Measurements from ENCODE around the gene CLDND2.

The CLDND2 gene

DNA sequence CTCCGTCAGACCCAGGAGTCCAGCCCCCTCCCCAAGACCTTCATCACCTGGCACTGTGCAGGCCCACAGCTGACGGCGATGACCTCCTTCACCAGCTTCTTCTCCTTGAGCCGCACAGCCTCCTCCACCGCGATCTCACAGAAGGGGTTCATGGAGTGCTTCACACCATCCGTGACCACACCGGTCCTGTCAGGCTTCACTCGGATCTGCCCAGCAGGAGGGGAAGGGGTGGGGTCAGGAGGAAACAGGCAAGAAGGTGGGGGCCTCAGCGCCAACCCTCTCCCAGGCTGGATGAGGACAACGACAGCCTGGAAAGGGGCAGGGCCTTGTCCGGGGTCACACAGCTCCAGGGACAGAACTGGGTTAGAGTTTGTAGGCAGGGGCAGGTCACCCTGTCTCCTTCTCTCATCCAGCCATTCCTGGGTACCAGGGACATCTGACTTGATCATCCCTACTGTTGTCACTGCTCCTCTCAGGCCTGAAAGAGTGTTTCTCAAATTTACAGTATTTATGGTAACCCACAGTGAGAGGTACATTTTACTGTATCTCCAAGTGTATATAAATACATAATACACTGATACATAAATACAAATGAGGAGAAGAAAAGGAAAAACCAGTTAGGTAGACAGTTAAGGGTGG, 14.6 kb downstream of the CLDND2 start:
- Mint-ChIP-seq H3K4me1 (peaks cover 5% of the 10 kb centered on the region), H3K4me3 (no peak overlapping the region), H3K27me3 (no peaks in the 10 kb centered on the region), H3K9me3 (no peaks in the 10 kb centered on the region), H3K36me3 (peaks cover 27% of the 10 kb centered on the region), H3K27ac (no peak overlapping the region)
- ATAC-seq (ENCODE audit: low read depth): no peak
- DNase-seq (ENCODE audit: low spot score in 2 of 2): no peak

GRCh38 chr19:51352783-51353360, 15.9 kb downstream of the CLDND2 start:
- peaks cover 5% of the 10 kb centered on the region for H3K4me1 Mint-ChIP-seq

GRCh38 chr19:51351266-51351990, 17.4 kb downstream of the CLDND2 start:
- Mint-ChIP-seq H3K4me3 (no peak overlapping the region), H3K36me3 (peaks cover 29% of the 10 kb centered on the region), H3K27ac (no peak overlapping the region), H3K4me1 (peaks cover 6% of the 10 kb centered on the region), H3K27me3 (no peaks in the 10 kb centered on the region), H3K9me3 (no peaks in the 10 kb centered on the region)
- DNase-seq (ENCODE audit: low spot score in 2 of 2): no peak
- no peak for ATAC-seq (ENCODE audit: low read depth)

More at GRCh38 chr19:51352783-51353360, 15.9 kb downstream of the CLDND2 start:
- H3K27ac Mint-ChIP-seq: no peak overlapping the region
- H3K36me3 Mint-ChIP-seq: peaks cover 27% of the 10 kb centered on the region
- DNase-seq (ENCODE audit: low spot score in 2 of 2) (no peak), ATAC-seq (ENCODE audit: low read depth) (no peak)
- H3K4me3 Mint-ChIP-seq: no peak overlapping the region
- H3K9me3 Mint-ChIP-seq: no peaks in the 10 kb centered on the region
- H3K27me3 Mint-ChIP-seq: no peaks in the 10 kb centered on the region

- Mint-ChIP-seq H3K36me3 (peaks cover 21% of the 10 kb centered on the region), H3K4me3 (no peak overlapping the region), H3K4me1 (peaks cover 27% of the 10 kb centered on the region), H3K27me3 (no peaks in the 10 kb centered on the region), H3K9me3 (no peaks in the 10 kb centered on the region), H3K27ac (peak overlapping the region; percentile 1)
- no peak for ATAC-seq (ENCODE audit: low read depth)
- no peak for DNase-seq (ENCODE audit: low spot score in 2 of 2)
Measured at GRCh38 chr19:51347209-51347928, 21.4 kb downstream of the CLDND2 start.

- DNase-seq (ENCODE audit: low spot score in 2 of 2): no peak
- Mint-ChIP-seq H3K27ac (no peak overlapping the region), H3K4me3 (no peak overlapping the region), H3K36me3 (peaks cover 15% of the 10 kb centered on the region), H3K27me3 (no peaks in the 10 kb centered on the region), H3K9me3 (no peaks in the 10 kb centered on the region), H3K4me1 (peaks cover 29% of the 10 kb centered on the region)
- no peak for ATAC-seq (ENCODE audit: low read depth)
Measured at GRCh38 chr19:51346742-51347141, 22.1 kb downstream of the CLDND2 start.

GRCh38 chr19:51345076-51345620, 23.7 kb downstream of the CLDND2 start:
- Mint-ChIP-seq H3K4me1 (peaks cover 32% of the 10 kb centered on the region), H3K4me3 (peak overlapping the region; percentile 79), H3K27ac (peak overlapping the region; percentile 94), H3K36me3 (peaks cover 9% of the 10 kb centered on the region), H3K27me3 (no peaks in the 10 kb centered on the region), H3K9me3 (no peaks in the 10 kb centered on the region)
- no peak for DNase-seq (ENCODE audit: low spot score in 2 of 2)
- ATAC-seq (ENCODE audit: low read depth): no peak

DNA sequence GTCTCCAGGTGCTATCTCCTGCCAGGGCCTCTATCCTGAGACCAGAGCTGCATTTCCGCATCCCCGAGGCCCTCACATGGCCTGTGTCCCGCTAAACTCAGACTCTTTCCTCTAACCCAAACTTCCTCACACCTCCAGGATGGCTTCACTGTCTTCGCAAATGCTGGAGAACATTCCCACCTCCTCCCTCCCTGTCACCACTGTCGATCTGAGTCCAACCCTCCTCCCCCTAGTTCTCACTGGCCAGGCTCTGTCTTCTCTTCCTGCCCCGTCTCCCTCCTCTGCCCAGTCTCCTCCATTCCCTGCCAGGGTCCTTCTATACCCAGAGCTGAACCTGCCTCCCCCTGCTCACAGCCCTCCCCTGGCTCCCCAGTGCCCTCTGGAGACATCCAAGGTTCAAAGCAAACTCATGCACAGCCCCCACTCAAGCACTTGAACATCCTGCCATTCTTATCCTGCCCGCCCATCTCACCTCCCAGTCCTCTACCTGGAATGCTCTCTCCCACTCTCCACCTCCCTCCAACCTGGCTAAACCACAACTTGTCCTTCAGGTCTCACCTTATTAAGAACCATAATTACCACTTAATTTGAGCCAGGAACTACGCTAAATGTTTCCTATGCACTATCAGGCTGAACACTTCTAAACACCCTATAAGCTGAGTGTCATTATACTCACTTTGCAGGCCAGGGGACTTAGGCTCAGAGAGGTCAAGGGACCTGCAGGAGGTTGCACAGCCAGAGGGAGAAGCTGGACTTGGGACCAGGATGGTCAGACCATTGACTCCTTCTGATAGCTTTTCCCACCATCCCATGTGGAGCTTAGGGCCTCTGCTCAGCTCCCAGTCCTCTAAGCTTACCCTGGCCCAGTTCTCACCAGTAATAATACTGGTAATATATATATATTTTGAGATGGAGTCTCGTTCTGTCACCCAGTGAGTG, 25.9 kb downstream of the CLDND2 start:
- H3K9me3 Mint-ChIP-seq: no peaks in the 10 kb centered on the region

DNA sequence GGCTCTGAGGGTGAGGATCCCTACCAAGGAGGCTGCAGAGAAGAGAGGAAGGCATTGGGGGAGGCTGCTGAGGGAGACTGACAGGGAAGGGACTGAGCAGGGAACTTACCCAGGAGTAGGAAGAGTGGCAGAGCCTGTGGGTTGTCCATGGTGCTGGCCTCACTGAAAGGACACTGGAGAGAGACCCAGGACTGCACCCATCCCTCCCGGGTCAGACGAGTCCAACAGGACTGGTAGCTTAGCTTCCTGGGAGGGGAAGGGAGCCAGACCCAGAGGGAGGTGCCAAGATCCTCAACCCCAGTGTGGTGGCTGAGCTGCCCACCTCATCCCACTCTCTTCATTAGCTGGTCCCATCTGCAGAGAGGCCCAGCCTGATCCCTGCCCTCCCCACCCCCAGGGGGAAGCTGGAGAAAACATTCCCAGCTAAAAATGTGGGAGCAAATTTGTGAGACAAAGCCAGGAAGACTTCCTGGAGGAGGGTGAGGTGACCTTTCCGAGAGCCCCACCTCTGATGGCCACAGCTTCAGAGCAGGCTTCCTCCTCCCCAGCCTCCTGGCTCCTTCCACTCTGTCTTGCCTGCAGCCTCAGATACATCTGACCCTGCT, 26.7 kb downstream of the CLDND2 start, which contains the start of gene VSIG10L:
Gene VSIG10L (minus strand): TSS at position 164 of the 605 bp plus-strand sequence. CDS start 15 bp downstream, at position 149.
- peak within 1 kb of the TSS; percentile 98 for H3K4me3 Mint-ChIP-seq
- DNase-seq (ENCODE audit: low spot score in 2 of 2) (no peak), ATAC-seq (ENCODE audit: low read depth) (no peak)
- H3K4me1 Mint-ChIP-seq: peaks cover 39% of the 10 kb centered on the region
- H3K27ac Mint-ChIP-seq: peak within 1 kb of the TSS; percentile 63
- peaks cover 3% of the 10 kb centered on the region for H3K36me3 Mint-ChIP-seq
- H3K9me3 Mint-ChIP-seq: no peaks in the 10 kb centered on the region
- H3K27me3 Mint-ChIP-seq: no peaks in the 10 kb centered on the region

More for the DNA sequence above, 25.9 kb downstream of the CLDND2 start:
- ATAC-seq (ENCODE audit: low read depth) (no peak), DNase-seq (ENCODE audit: low spot score in 2 of 2) (no peak)
- peaks cover 6% of the 10 kb centered on the region for H3K36me3 Mint-ChIP-seq
- H3K4me1 Mint-ChIP-seq: peaks cover 42% of the 10 kb centered on the region
- H3K27ac Mint-ChIP-seq: peak overlapping the region; percentile 63
- H3K4me3 Mint-ChIP-seq: peak overlapping the region; percentile 2
- H3K27me3 Mint-ChIP-seq: no peaks in the 10 kb centered on the region

- H3K36me3 Mint-ChIP-seq: peaks cover 2% of the 10 kb centered on the region
- peak overlapping the region; percentile 53 for H3K27ac Mint-ChIP-seq
- DNase-seq (ENCODE audit: low spot score in 2 of 2): no peak
- ATAC-seq (ENCODE audit: low read depth): no peak
- peaks cover 39% of the 10 kb centered on the region for H3K4me1 Mint-ChIP-seq
- no peaks in the 10 kb centered on the region for H3K27me3 Mint-ChIP-seq
- no peaks in the 10 kb centered on the region for H3K9me3 Mint-ChIP-seq
- H3K4me3 Mint-ChIP-seq: peak overlapping the region; percentile 98
Measured at GRCh38 chr19:51341066-51341465, 27.7 kb downstream of the CLDND2 start.

DNA sequence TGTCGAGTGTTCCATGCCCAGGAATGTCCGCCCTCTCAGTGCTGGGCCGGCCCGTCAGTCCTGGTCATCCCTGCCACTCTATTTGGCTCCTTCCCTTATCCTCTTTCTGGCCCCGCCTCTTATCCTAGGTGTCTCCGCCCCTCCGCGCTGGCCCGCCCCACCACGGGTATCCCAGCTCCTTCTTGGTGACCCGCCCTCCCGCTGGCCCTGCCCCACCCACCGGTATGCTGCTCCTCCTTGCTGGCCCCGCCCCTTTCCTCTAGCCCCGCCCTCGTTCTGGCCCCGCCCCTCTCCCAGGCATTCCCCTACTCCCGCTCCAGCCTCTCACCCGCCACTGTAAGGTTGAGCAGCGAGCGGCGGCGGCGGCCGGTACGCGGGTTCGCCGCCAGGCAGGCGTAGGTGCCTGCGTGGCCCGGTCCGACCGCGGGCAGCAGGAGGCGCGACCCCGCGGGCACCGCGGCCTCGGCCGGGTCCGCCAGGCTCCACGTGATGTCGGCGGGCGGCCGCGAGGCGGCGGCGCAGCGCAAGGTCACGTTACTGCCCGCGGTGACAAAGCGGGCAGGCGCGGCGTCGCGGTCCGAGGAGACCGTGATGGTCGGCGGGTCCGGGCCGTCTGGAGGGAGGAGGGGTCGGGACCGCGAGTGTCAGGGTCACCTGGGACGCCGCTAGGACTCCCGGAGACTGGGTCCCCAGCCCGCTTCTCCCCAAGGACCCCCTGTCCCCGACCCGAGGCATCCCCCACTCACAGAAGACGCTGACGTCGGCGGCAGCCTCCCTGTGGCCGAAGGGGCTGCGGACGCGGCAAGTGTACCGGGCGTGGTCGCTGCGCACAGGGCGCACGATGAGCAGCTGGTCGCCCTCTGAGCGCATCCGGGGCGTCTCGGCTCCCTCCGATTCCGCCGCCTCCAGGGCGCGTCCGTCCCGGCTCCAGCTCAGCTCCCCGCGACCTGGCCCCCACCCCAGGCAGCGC, 28.8 kb downstream of the CLDND2 start:
- peak overlapping the region; percentile 53 for H3K27ac Mint-ChIP-seq
- no peaks in the 10 kb centered on the region for H3K9me3 Mint-ChIP-seq
- peak; percentile 68 for ATAC-seq (ENCODE audit: low read depth)
- peaks cover 2% of the 10 kb centered on the region for H3K36me3 Mint-ChIP-seq
- no peaks in the 10 kb centered on the region for H3K27me3 Mint-ChIP-seq
- H3K4me1 Mint-ChIP-seq: peaks cover 33% of the 10 kb centered on the region
- DNase-seq (ENCODE audit: low spot score in 2 of 2): peak; percentile 80 to 87
- H3K4me3 Mint-ChIP-seq: peak overlapping the region; percentile 98

DNA sequence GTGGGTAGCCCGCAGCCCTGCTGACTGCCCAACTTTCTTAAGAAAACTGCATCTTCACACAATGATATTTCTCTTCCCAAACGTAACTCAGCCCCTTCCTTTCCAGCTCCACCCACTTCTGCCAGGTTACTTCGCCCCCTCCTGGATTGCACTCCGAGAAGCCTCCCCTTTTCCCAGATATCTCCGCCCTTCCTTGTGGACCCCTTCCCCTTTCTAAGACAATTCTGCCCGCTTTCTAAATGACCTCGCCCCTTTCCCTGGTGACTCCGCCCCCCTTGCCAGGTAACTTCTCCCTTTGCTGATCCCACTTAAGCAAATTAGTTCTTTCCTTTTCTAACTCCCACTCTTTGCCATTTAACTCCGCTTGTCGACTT, 29.5 kb downstream of the CLDND2 start:
- peak overlapping the region; percentile 98 for H3K4me3 Mint-ChIP-seq
- peaks cover 29% of the 10 kb centered on the region for H3K4me1 Mint-ChIP-seq
- no peaks in the 10 kb centered on the region for H3K9me3 Mint-ChIP-seq
- DNase-seq (ENCODE audit: low spot score in 2 of 2) (no peak), ATAC-seq (ENCODE audit: low read depth) (peak; percentile 3)
- no peaks in the 10 kb centered on the region for H3K27me3 Mint-ChIP-seq
- peak overlapping the region; percentile 53 for H3K27ac Mint-ChIP-seq
- peaks cover 2% of the 10 kb centered on the region for H3K36me3 Mint-ChIP-seq

All from memory B cell (primary cell).